ENCODE results near the gene HNRNPH1.

Gene HNRNPH1

DNA sequence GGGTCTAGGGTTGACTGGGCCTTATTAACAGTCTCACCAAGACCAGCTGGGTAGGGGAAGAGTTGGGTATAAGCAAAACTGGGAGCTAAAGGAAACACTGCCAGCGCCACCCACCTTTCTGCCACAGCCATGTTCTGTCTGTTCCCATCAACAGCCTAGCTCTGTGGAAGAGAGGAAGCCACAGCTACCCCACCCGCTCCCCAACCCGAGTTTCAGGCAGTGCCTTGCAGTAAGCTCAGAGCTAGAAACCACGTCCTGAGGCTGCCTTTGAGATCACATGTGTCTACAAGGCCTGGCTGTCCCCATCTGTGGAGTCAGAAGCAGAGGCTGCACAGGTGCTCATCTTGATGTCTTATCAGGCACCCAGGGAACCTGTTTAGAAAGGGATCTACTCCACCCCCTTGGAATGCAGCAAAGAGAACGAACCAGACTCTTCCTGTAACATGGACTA lies 15.3 kb downstream of the HNRNPH1 start:
- H3K4me3 ChIP-seq (ENCODE audit: control insufficient read depth, low read depth, low read length): no peak overlapping the region
- no peak for DNase-seq (ENCODE audit: low read depth)
- TF ChIP-seq, protein P1, sequence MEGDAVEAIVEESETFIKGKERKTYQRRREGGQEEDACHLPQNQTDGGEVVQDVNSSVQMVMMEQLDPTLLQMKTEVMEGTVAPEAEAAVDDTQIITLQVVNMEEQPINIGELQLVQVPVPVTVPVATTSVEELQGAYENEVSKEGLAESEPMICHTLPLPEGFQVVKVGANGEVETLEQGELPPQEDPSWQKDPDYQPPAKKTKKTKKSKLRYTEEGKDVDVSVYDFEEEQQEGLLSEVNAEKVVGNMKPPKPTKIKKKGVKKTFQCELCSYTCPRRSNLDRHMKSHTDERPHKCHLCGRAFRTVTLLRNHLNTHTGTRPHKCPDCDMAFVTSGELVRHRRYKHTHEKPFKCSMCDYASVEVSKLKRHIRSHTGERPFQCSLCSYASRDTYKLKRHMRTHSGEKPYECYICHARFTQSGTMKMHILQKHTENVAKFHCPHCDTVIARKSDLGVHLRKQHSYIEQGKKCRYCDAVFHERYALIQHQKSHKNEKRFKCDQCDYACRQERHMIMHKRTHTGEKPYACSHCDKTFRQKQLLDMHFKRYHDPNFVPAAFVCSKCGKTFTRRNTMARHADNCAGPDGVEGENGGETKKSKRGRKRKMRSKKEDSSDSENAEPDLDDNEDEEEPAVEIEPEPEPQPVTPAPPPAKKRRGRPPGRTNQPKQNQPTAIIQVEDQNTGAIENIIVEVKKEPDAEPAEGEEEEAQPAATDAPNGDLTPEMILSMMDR (conservative IDR thresholded peaks at IDR 0.05; ENCODE audit: control insufficient read depth, insufficient read depth, low read depth, low read length): no peak

DNA sequence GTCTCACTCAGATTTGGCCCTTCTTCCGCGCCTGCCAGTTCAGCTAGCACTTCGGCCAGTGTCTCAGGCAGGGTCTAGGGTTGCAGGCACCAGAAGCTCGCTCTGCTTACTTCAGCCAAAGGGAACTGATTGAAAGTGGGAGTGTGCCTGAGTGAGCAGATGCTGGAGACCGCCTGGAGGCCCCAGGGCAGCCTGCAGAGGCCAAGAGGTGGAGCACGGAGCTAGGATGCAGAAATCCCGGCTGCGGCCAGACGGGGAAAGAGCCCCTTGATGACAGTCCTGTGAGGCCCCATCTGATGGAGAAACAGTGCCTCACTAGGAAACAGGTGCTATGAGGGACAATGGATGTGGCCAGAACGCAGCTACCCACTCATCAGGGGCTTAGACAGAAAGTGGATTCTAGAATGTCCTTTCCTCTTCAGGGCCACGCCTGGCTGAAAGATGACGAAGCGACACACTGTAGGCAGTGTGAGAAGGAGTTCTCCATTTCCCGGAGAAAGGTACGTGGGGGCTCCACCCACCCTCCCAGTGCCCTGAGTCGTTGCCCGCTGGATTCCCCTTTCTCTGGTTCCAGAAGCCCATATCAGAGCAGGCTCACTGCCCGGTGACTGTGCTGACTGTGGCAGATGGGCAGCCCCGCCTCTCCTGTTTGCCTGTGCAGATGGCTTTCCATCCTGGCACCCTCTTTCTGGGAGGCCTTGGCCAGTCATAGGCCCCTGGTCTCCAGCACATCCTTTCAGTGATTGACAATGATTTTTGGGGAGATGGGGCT lies 16.1 kb downstream of the HNRNPH1 start:
- DNase-seq (ENCODE audit: low read depth): peak; percentile 47
- TF ChIP-seq, protein P1 (conservative IDR thresholded peaks at IDR 0.05; ENCODE audit: control insufficient read depth, insufficient read depth, low read depth, low read length): no peak
- H3K4me3 ChIP-seq (ENCODE audit: control insufficient read depth, low read depth, low read length): no peak overlapping the region

DNA sequence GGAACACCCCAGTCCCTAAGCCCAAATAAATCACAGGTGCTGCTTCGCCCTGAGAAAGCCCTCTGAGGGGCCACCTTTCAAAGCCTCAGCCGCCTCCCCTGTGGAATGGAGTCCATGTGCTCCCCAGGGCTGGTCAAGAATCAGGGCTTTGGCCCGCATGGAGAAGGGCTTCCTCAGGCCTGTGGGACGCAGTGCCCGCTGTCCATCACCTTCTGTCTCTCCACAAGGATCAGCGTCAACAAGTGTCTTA lies 16.6 kb downstream of the HNRNPH1 start:
- DNase-seq (ENCODE audit: low read depth): no peak
- no peak overlapping the region for H3K4me3 ChIP-seq (ENCODE audit: control insufficient read depth, low read depth, low read length)
- TF ChIP-seq, protein P1 (conservative IDR thresholded peaks at IDR 0.05; ENCODE audit: control insufficient read depth, insufficient read depth, low read depth, low read length): no peak

DNA sequence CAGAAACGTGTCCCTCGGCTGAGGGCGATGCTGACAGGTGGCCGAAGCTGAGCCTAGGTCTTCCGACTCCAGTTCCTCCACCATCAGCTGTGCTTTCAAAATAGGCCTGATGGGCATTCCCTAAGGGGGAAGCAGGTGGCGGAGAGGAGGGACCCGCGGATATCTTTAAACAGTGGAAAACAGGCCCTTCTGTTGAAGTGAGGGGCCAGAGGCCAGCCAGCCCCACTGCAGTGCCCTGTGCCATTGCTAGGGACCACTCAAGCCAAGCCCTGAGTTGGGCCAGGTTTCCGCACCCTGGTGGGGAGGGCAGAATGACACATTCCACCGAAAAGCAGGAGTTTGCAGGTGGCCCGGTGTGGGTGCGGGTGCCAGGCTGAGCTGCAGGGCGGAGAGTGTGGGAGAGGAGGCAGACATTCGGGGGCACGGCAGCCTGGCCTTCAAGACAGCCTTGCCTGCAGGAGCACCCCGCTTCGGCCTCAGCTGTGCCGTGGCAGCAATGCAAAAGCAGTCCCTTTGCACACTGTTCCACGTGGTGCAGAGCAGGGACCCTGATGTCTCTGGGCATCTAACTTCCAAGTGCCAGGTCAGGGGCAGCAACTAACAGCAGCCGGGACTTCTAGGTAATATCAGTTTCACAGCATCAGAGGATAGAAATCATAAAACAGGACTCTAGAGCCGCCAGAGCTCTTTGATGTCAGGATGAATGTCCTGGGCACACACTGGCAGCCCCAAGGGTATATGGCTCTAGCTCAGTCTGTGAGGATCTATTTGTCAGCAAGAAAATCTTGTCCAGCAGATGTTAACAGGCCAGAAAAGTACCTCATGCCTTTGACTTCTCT lies 17.2 kb downstream of the HNRNPH1 start:
- DNase-seq (ENCODE audit: low read depth): no peak
- TF ChIP-seq, protein P1 (conservative IDR thresholded peaks at IDR 0.05; ENCODE audit: control insufficient read depth, insufficient read depth, low read depth, low read length): no peak
- H3K4me3 ChIP-seq (ENCODE audit: control insufficient read depth, low read depth, low read length): no peak overlapping the region

DNA sequence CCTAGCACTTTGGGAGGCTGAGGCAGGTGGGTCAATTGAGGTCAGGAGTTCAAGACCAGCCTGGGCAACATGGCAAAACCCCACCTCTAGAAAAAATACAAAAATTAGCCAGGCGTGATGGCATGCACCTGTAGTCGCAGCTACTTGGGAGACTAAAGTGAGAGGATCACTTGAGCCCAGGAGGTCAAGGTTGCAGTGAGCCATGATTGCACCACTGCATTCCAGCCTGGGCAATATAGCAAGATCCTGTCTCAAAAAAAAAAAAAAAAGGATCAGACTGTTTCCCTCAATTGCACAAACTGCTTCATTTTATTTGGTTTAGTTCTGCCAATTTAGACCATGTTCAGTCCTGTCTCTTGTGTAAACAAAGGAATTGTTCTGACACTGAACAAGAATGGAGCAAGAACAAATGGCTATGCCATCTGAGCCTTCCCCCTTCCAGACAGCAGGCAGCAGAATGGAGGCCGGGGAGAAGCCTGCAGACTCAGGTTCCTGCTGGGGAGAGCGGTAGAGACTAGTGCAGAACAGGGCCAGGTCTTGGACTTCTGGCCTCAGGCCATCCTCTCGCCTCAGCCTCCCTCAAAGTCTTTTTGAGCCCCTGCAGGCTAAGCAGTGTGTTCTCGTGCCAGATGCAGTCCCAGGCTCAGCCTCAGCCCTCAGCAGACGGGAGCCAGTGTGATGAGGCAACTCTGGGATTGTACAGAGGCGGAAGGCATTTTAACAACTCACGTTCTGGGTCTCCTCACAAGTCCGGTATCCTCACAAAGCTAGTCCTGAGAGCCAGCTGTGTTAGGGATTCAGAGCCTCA lies 18.2 kb downstream of the HNRNPH1 start:
- DNase-seq (ENCODE audit: low read depth): peak; percentile 62
- TF ChIP-seq, protein P1 (conservative IDR thresholded peaks at IDR 0.05; ENCODE audit: control insufficient read depth, insufficient read depth, low read depth, low read length): no peak
- no peak overlapping the region for H3K4me3 ChIP-seq (ENCODE audit: control insufficient read depth, low read depth, low read length)

DNA sequence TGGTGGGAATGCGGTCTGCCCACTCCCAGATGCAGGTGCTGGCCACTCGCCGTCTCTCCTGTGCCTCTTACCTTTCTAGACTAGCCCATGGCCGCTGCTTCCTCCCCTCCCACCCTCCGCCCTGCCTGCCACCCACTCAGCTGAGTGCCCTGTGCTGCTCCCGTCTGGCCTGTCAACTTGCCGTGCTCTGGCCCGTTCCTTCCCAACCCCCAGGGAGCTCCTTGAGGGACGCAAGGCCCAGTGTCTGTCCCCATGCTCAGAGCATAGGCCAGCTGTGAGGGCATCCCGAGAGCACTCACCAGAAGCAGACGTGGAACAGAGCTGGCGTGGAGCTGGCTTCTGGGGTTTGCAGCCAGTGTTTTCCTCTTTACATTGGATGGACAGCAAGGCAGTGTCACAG lies 20.2 kb downstream of the HNRNPH1 start:
- TF ChIP-seq, protein P1 (conservative IDR thresholded peaks at IDR 0.05; ENCODE audit: control insufficient read depth, insufficient read depth, low read depth, low read length): no peak
- no peak for DNase-seq (ENCODE audit: low read depth)

More for the DNA sequence above, 20.2 kb downstream of the HNRNPH1 start:
- H3K4me3 ChIP-seq (ENCODE audit: control insufficient read depth, low read depth, low read length): no peak overlapping the region

Measured in fibroblast of mammary gland (primary cell).